Adrenal gland (tissue), 5 donors: ENCODE data around the gene CNTN5.

Source experiments
- CTCF ChIP-seq, 6 experiments: fragments of 450-650 bp in 4 of 6; fragments of 200-600 bp in 2 of 6; sonication (generic) in 1 of 6; IDR thresholded peaks; 1 replicate in 5 of 6; 2 replicates in 1 of 6; pipeline versions ENCODE4 v1.5.1 to v1.8.0; 2016 to 2021; ENCODE audit warnings: antibody characterized with exemption in 6 of 6, mild to moderate bottlenecking in 2 of 6, moderate library complexity in 1 of 6
- POLR2A ChIP-seq, 2 donors: fragments of 450-650 bp; IDR thresholded peaks; one replicate each; pipeline ENCODE4 v1.6.1; 2017; ENCODE audit warnings: antibody characterized with exemption in 2 of 2, mild to moderate bottlenecking in 2 of 2, moderate library complexity in 1 of 2
- donor health status: DM: no; HTN: no; CAD: no.

- TF ChIP-seq CTCF (IDR thresholded peaks at IDR 0.05) (no peak), POLR2A (IDR thresholded peaks at IDR 0.05) (no peak)
Observed at GRCh38 chr11:100182927-100183326, 1162.2 kb downstream of the CNTN5 start.
